A673 (cell line): ENCODE results near the gene BSPRY. TPM values are rescaled to one million over a fixed set of nuclear protein-coding genes. Genes with fewer than 3 reads are reported as not detected.

Experiments
- BruUV-seq: library from RNA; stranded (reverse); fragments of 400-500 nt; replicated peaks from 2 replicates; lab custom pipeline; 2021; lab: Mats Ljungman, UMichigan
- CTCF ChIA-PET: fragments of 300-600 bp; sonication (Branson Sonifier 250); formaldehyde crosslinking; loops from one replicate; lab custom pipeline; 2022; ENCODE audit warnings: antibody characterized with exemption; lab: Charles Lee
- POLR2A ChIA-PET: fragments of 300-600 bp; sonication (Branson Sonifier 250); formaldehyde crosslinking; loops from one replicate; lab custom pipeline; 2022; ENCODE audit warnings: antibody characterized with exemption; ENCODE audit not compliant: low non-redundant PET; lab: Charles Lee
- DNase-seq: peaks from one replicate; pipeline ENCODE4 v3.0.0-alpha.2; 2015; ENCODE audit warnings: low spot score
- H3K27ac ChIP-seq: fragments of 200-600 bp; sonication (generic); 2 replicates; pipeline ENCODE4 v1.5.1; 2016; ENCODE audit warnings: mixed run types, low read depth, mild to moderate bottlenecking, mixed read lengths, antibody characterized with exemption, low read length; ENCODE audit not compliant: poor library complexity, severe bottlenecking
- H3K27me3 ChIP-seq: fragments of 200-600 bp; sonication (generic); replicated peaks from 2 replicates; pipeline ENCODE4 v1.6.1; 2017; ENCODE audit warnings: mixed run types, low read depth, mild to moderate bottlenecking, mixed read lengths, antibody characterized with exemption, low read length; ENCODE audit not compliant: insufficient read depth, poor library complexity
- H3K36me3 ChIP-seq: fragments of 200-600 bp; sonication (generic); 2 replicates; pipeline ENCODE4 v1.6.1; 2016; ENCODE audit warnings: mixed run types, mild to moderate bottlenecking, mixed read lengths, antibody characterized with exemption, low read length; ENCODE audit not compliant: insufficient read depth, poor library complexity, severe bottlenecking
- H3K4me1 ChIP-seq: fragments of 200-600 bp; sonication (generic); 2 replicates; pipeline ENCODE4 v1.6.1; 2017; ENCODE audit warnings: mixed run types, mild to moderate bottlenecking, mixed read lengths, antibody characterized with exemption, low read length; ENCODE audit not compliant: insufficient read depth, poor library complexity, severe bottlenecking
- H3K4me3 ChIP-seq: fragments of 200-600 bp; sonication (generic); 2 replicates; pipeline ENCODE4 v1.5.1; 2016; ENCODE audit warnings: low read depth, mixed run types, mild to moderate bottlenecking, mixed read lengths, low read length; ENCODE audit not compliant: poor library complexity, severe bottlenecking
- H3K9me3 ChIP-seq: fragments of 200-600 bp; sonication (generic); 2 replicates; pipeline ENCODE4 v1.6.1; 2016; ENCODE audit warnings: mixed run types, low read depth, mild to moderate bottlenecking, mixed read lengths, antibody characterized with exemption, low read length; ENCODE audit not compliant: poor library complexity, severe bottlenecking
- CTCF ChIP-seq: fragments of 300-800, 200-600 bp; sonication (generic); conservative IDR thresholded peaks from 2 replicates; pipeline ENCODE4 v1.5.1; 2017; ENCODE audit warnings: low read depth, mild to moderate bottlenecking, antibody characterized with exemption, low read length, moderate library complexity, mixed read lengths
- EZH2 ChIP-seq: fragments of 200-600 bp; sonication (generic); IDR thresholded peaks from 2 replicates; pipeline ENCODE4 v1.6.1; 2017; ENCODE audit warnings: borderline replicate concordance, low read depth, mild to moderate bottlenecking, mixed read lengths, antibody characterized with exemption, low read length; ENCODE audit not compliant: poor library complexity, severe bottlenecking
- intact Hi-C: fragments of 100-400 bp; cut with micrococcal nuclease; formaldehyde crosslinking; loops from one replicate; pipeline ENCODE4 v1.10.0; 2022; ENCODE audit not compliant: unreplicated experiment
- total RNA-seq: library from RNA; stranded (reverse); gene quantifications from 2 replicates; pipeline ENCODE4 v1.2.3, GENCODE V29; 2021

Gene BSPRY
- total RNA-seq, 1 experiment from 2014 or later, result not detected

GRCh38 chr9:113416149-113416721 is 66.9 kb downstream of the BSPRY start:
- H3K4me3 ChIP-seq, result no peak overlapping the region
- no peak for TF ChIP-seq CTCF
- TF ChIP-seq EZH2, result no peak
- no peaks in the 10 kb centered on the region for H3K27me3 ChIP-seq
- intact Hi-C loops, result no loop called here
- ChIA-PET CTCF (interaction anchor here (1.2 kb wide), 1 partner anchor 15 kb away, joined by 6 read pairs; the partner anchor contains the start of gene ALAD), POLR2A (no interaction called here)
- no TSS peak for BruUV-seq
- H3K36me3 ChIP-seq, result no peaks in the 10 kb centered on the region
- no peaks in the 10 kb centered on the region for H3K9me3 ChIP-seq
- peaks cover 4% of the 10 kb centered on the region for H3K4me1 ChIP-seq
- DNase-seq, result no peak
- H3K27ac ChIP-seq, result no peak overlapping the region

- H3K4me3 ChIP-seq, result no peak overlapping the region
- H3K27me3 ChIP-seq, result no peaks in the 10 kb centered on the region
- H3K9me3 ChIP-seq, result no peaks in the 10 kb centered on the region
- no peaks in the 10 kb centered on the region for H3K4me1 ChIP-seq
- no peak for DNase-seq
- TF ChIP-seq CTCF (no peak), EZH2 (no peak)
- H3K27ac ChIP-seq, result no peak overlapping the region
- no peaks in the 10 kb centered on the region for H3K36me3 ChIP-seq
- ChIA-PET POLR2A (no interaction called here), CTCF (no interaction called here)
- no TSS peak for BruUV-seq
- intact Hi-C loops, result no loop called here
These were observed 68.0 kb downstream of the BSPRY start for GRCh38 chr9:113417370-113417769.

Other genes with a start within 250 kb of the BSPRY start
- 2.8 and 3.4 TPM in 2 replicates for gene SLC31A2, start 198.5 kb upstream of the BSPRY start, total RNA-seq
- gene FKBP15, start 128.3 kb upstream of the BSPRY start, total RNA-seq, result 22.0 and 23.5 TPM in 2 replicates
- gene SLC31A1, start 128.0 kb upstream of the BSPRY start, total RNA-seq, result 31.9 and 32.7 TPM in 2 replicates
- 17.9 and 25.4 TPM in 2 replicates for gene CDC26, start 74.0 kb upstream of the BSPRY start, total RNA-seq
- 54.4 and 59.8 TPM in 2 replicates for gene PRPF4, start 73.9 kb upstream of the BSPRY start, total RNA-seq
- gene RNF183, start 46.2 kb upstream of the BSPRY start, total RNA-seq, result not detected in 2 replicates
- gene WDR31, start 9.3 kb upstream of the BSPRY start, total RNA-seq, result 1.3 and 2.4 TPM in 2 replicates
- gene HDHD3, start 27.4 kb downstream of the BSPRY start, total RNA-seq, result 9.2 and 9.4 TPM in 2 replicates
- gene ALAD, start 51.7 kb downstream of the BSPRY start, total RNA-seq, result 18.9 and 20.9 TPM in 2 replicates
- gene POLE3, start 61.1 kb downstream of the BSPRY start, total RNA-seq, result 98.1 and 109 TPM in 2 replicates
- 0.81 and 1.5 TPM in 2 replicates for gene C9orf43, start 61.2 kb downstream of the BSPRY start, total RNA-seq
- gene RGS3, start 114.2 kb downstream of the BSPRY start, total RNA-seq, result 19.2 and 19.8 TPM in 2 replicates